Stomach (tissue), 4 donors: Measurements from ENCODE around the gene SPEF1.

Experiments
- CTCF ChIP-seq, 7 experiments: fragments of 450-650 bp in 4 of 7; fragments of 200-600 bp in 3 of 7; sonication (generic) in 3 of 7; IDR thresholded peaks; one replicate each; pipeline ENCODE4 v1.5.1; 2016 to 2019; ENCODE audit warnings: antibody characterized with exemption in 7 of 7, control low read depth in 2 of 7, mild to moderate bottlenecking in 1 of 7
- POLR2A ChIP-seq, 4 donors: fragments of 450-650 bp; IDR thresholded peaks; one replicate each; pipeline ENCODE4 v1.6.1; 2016; ENCODE audit warnings: antibody characterized with exemption in 4 of 4, control low read depth in 2 of 4, mild to moderate bottlenecking in 1 of 4, moderate library complexity in 1 of 4

- TF ChIP-seq POLR2A (IDR thresholded peaks at IDR 0.05): no peak
- peak in 4 of 7 experiments; percentile 3 to 45 (median 30) for TF ChIP-seq CTCF (IDR thresholded peaks at IDR 0.05)
Measured at GRCh38 chr20:3781153-3781910, at the start of gene SPEF1.
